ENCODE data around the gene GCAT.

The GCAT gene

DNA sequence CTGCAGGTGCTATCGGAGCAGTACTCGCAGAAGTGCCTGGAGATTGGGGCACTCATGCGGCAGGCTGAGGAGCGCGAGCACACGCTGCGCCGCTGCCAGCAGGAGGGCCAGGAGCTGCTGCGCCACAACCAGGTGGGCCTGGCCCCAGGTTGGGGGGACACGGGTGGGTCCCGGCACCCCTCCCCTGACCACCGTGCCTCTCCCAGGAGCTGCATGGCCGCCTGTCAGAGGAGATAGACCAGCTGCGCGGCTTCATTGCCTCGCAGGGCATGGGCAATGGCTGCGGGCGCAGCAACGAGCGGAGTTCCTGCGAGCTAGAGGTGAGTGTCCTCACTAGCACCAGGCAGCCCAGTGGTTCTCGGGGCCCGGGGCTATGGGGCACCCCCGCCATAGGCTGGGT lies 38.7 kb upstream of the GCAT start:
- H3K4me1 ChIP-seq (ENCODE audit: control insufficient read depth, insufficient read depth, low read length): no peaks in the 10 kb centered on the region
- H3K9me3 ChIP-seq (ENCODE audit: control insufficient read depth, insufficient read depth, low read depth, low read length): no peaks in the 10 kb centered on the region
- no peak overlapping the region for H3K27ac ChIP-seq (ENCODE audit: low read depth, low read length)
- peaks cover 62% of the 10 kb centered on the region for H3K36me3 ChIP-seq (ENCODE audit: control insufficient read depth, insufficient read depth, low read length)
- no peak overlapping the region for H3K4me3 ChIP-seq (ENCODE audit: low read depth, low read length)
- H3K9ac ChIP-seq (ENCODE audit: low read length): no peak overlapping the region
- H3K27me3 ChIP-seq (ENCODE audit: control insufficient read depth, insufficient read depth, low read length): no peaks in the 10 kb centered on the region

DNA sequence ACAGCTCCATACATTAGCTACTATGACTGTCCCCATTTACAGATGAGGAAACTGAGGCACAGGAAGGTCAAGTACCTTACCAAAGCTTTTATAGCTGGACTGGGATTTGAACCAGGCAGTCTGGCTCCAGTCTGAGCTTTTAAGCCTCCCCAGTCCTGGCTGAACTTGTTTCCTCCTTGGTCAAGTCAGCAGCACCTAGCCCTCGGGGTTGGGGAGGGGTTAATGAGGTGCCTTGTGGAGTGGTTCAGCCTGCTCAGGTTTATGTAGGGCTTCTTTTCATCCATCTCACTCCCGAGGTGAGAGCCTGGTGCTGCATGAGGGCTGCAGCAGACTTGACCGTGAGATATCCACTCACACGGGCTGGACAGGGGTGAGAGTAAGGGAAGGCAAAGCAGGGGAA lies 36.7 kb upstream of the GCAT start:
- no peak overlapping the region for H3K27ac ChIP-seq (ENCODE audit: low read depth, low read length)
- H3K9me3 ChIP-seq (ENCODE audit: control insufficient read depth, insufficient read depth, low read depth, low read length): no peaks in the 10 kb centered on the region
- H3K4me3 ChIP-seq (ENCODE audit: low read depth, low read length): no peak overlapping the region
- H3K27me3 ChIP-seq (ENCODE audit: control insufficient read depth, insufficient read depth, low read length): no peaks in the 10 kb centered on the region
- no peaks in the 10 kb centered on the region for H3K4me1 ChIP-seq (ENCODE audit: control insufficient read depth, insufficient read depth, low read length)
- peaks cover 57% of the 10 kb centered on the region for H3K36me3 ChIP-seq (ENCODE audit: control insufficient read depth, insufficient read depth, low read length)
- H3K9ac ChIP-seq (ENCODE audit: low read length): no peak overlapping the region

DNA sequence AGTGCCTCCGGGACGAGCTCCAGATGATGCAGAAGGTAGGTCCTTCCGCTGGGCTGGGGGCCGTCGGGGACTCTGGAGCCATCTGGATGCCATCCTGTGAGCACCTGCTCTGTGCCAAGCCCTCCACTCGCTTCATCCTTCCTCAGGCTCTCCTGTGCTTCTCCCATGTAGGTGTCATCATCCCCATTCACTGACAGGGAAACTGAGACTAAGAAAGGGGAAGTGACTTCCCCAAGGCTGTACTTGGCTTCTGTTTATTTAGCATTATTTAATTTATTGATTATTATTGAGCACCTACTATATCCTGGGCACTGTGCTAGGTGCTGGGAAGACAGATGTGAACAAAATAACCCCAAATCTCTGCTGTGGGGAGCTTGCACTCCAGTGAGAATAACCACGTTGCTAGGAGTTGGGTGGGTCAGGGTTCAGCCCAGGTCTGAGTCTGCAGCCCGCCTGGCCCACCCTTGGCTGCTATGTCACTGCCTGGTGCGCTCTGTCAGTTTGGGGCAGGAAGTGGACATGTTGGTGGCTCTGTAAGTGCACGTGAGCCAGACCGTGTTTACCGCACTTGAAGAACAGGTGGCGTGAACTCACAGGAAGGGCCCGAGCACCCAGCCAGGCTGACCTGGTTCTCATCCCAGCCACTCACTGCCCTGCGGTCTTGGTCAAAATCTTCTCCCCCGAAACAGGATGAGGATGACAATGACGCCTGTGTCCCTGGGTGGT lies 35.9 kb upstream of the GCAT start:
- Histone ChIP-seq H3K9ac (ENCODE audit: low read length) (no peak overlapping the region), H3K27me3 (ENCODE audit: control insufficient read depth, insufficient read depth, low read length) (no peaks in the 10 kb centered on the region), H3K4me1 (ENCODE audit: control insufficient read depth, insufficient read depth, low read length) (no peaks in the 10 kb centered on the region), H3K9me3 (ENCODE audit: control insufficient read depth, insufficient read depth, low read depth, low read length) (no peaks in the 10 kb centered on the region), H3K27ac (ENCODE audit: low read depth, low read length) (no peak overlapping the region), H3K36me3 (ENCODE audit: control insufficient read depth, insufficient read depth, low read length) (peaks cover 56% of the 10 kb centered on the region), H3K4me3 (ENCODE audit: low read depth, low read length) (no peak overlapping the region)

DNA sequence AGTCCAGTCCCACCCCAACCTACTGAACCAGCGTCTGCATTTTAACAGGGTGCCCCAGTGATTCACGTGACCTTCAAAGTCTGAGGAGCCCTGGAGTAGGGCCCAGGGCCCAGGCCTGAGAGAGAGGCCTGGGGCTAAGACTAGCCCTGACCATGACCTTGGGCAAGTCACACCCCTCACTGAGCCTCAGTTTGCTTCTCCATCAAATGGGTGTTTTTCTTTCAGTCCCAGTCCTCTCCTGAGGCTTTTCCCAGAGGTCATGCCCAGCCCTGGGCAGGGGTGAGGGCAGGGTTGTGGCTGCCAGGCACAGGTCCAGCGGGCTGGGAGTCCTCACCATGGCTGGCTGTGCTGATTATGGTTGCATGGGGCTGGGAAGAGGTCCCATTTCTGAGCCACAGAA lies 33.0 kb upstream of the GCAT start:
- peaks cover 3% of the 10 kb centered on the region; the same call in 1 of the 2 replicates for H3K4me1 ChIP-seq (ENCODE audit: control insufficient read depth, insufficient read depth, low read length)
- no peaks in the 10 kb centered on the region for H3K9me3 ChIP-seq (ENCODE audit: control insufficient read depth, insufficient read depth, low read depth, low read length)
- H3K36me3 ChIP-seq (ENCODE audit: control insufficient read depth, insufficient read depth, low read length): peaks cover 38% of the 10 kb centered on the region
- H3K27ac ChIP-seq (ENCODE audit: low read depth, low read length): no peak overlapping the region
- no peaks in the 10 kb centered on the region for H3K27me3 ChIP-seq (ENCODE audit: control insufficient read depth, insufficient read depth, low read length)
- H3K9ac ChIP-seq (ENCODE audit: low read length): no peak overlapping the region
- no peak overlapping the region for H3K4me3 ChIP-seq (ENCODE audit: low read depth, low read length)

DNA sequence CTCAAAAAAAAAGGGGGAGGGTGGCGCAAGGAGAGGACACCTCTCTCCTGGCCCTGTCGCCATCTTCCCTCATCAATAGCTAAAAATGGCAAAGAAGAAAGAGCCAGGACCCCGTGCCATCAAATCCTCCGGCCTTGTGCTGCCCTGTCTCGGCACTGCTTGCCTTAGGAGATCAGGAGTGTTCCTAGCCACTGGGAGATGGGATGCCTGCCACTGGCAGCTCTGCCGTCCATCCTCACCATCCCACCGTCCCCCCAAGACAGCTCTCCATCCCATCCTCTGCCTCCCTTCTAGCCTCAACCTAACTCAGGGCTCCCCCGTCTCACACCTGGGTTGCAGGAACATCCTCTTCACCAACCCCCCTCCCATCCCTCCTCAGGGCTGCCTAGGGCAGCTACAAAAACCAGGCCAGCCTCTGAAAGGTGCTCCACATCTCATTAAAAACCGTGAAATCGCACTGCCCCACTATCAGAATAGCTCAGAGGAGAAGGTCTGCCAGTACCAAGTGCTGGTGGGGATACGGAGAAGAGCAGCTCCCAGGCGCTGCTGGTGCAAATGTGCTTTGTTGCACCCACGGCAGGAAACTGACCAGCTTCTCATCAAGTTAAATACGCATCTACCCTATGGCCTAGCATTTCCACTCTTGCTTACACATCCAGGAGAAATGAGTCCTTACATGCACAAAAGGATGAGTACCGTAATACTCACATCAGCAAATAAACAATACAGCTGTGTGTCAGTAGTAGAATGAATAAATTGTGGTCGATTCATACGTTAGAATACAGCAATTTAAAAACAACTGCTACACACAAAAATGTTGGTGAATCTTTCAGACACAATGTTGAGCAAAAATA lies 31.7 kb upstream of the GCAT start:
- Histone ChIP-seq H3K9ac (ENCODE audit: low read length) (no peak overlapping the region), H3K36me3 (ENCODE audit: control insufficient read depth, insufficient read depth, low read length) (peaks cover 37% of the 10 kb centered on the region)

DNA sequence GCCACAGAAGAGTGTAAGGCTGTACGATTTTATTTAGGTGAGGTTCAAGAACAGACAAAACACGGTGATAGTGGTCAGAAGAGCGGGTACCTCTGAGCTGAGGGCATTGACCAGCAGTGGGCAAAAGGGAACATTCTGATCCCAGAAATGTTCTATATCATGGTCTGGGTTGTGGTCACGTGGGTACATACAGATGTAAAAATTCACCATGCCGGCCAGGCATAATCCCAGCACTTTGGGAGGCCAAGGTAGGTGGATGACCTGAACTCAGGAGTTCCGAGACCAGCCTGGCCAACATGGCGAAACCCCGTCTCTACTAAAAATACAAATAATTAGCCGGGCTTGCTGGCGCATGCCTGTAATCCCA lies 31.1 kb upstream of the GCAT start:
- H3K27ac ChIP-seq (ENCODE audit: low read depth, low read length): no peak overlapping the region
- no peaks in the 10 kb centered on the region for H3K9me3 ChIP-seq (ENCODE audit: control insufficient read depth, insufficient read depth, low read depth, low read length)
- no peaks in the 10 kb centered on the region for H3K27me3 ChIP-seq (ENCODE audit: control insufficient read depth, insufficient read depth, low read length)
- no peak overlapping the region for H3K9ac ChIP-seq (ENCODE audit: low read length)
- no peak overlapping the region for H3K4me3 ChIP-seq (ENCODE audit: low read depth, low read length)
- H3K4me1 ChIP-seq (ENCODE audit: control insufficient read depth, insufficient read depth, low read length): peaks cover 5% of the 10 kb centered on the region; the same call in 1 of the 2 replicates
- H3K36me3 ChIP-seq (ENCODE audit: control insufficient read depth, insufficient read depth, low read length): peaks cover 30% of the 10 kb centered on the region

More for the DNA sequence above, 31.7 kb upstream of the GCAT start:
- no peak overlapping the region for H3K27ac ChIP-seq (ENCODE audit: low read depth, low read length)
- no peak overlapping the region for H3K4me3 ChIP-seq (ENCODE audit: low read depth, low read length)
- no peaks in the 10 kb centered on the region for H3K27me3 ChIP-seq (ENCODE audit: control insufficient read depth, insufficient read depth, low read length)
- peaks cover 3% of the 10 kb centered on the region; the same call in 1 of the 2 replicates for H3K4me1 ChIP-seq (ENCODE audit: control insufficient read depth, insufficient read depth, low read length)
- no peaks in the 10 kb centered on the region for H3K9me3 ChIP-seq (ENCODE audit: control insufficient read depth, insufficient read depth, low read depth, low read length)

DNA sequence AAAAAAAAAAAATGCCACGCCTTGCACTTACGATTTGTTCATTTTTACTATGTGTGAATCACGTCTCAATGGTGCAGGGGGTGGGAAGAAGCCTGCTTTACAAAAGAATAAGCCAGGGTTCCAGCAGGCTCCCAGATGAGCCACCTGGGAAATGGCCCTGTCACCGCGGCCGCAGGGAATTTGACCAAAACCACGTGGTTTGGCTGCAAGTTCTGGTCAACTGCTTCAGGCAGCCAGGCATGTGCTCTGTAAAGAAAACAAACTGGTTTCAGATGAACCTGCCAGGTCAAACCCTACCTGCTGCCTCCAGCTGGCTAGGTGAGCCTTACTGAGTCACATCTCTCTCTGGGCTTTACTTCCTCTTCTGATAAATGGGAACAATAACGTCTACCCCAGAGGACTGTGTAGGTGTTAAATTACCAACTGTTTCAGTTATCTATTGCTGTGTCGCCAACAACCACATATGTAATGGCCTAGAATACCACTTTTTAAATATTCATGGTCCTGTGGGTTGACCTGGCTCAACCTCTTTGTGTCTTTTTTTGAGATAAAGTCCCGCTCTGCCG lies 30.5 kb upstream of the GCAT start:
- no peaks in the 10 kb centered on the region for H3K9me3 ChIP-seq (ENCODE audit: control insufficient read depth, insufficient read depth, low read depth, low read length)
- no peak overlapping the region for H3K9ac ChIP-seq (ENCODE audit: low read length)
- no peak overlapping the region for H3K27ac ChIP-seq (ENCODE audit: low read depth, low read length)
- H3K36me3 ChIP-seq (ENCODE audit: control insufficient read depth, insufficient read depth, low read length): peaks cover 25% of the 10 kb centered on the region
- peaks cover 7% of the 10 kb centered on the region; the same call in 1 of the 2 replicates for H3K4me1 ChIP-seq (ENCODE audit: control insufficient read depth, insufficient read depth, low read length)
- no peaks in the 10 kb centered on the region for H3K27me3 ChIP-seq (ENCODE audit: control insufficient read depth, insufficient read depth, low read length)
- no peak overlapping the region for H3K4me3 ChIP-seq (ENCODE audit: low read depth, low read length)

DNA sequence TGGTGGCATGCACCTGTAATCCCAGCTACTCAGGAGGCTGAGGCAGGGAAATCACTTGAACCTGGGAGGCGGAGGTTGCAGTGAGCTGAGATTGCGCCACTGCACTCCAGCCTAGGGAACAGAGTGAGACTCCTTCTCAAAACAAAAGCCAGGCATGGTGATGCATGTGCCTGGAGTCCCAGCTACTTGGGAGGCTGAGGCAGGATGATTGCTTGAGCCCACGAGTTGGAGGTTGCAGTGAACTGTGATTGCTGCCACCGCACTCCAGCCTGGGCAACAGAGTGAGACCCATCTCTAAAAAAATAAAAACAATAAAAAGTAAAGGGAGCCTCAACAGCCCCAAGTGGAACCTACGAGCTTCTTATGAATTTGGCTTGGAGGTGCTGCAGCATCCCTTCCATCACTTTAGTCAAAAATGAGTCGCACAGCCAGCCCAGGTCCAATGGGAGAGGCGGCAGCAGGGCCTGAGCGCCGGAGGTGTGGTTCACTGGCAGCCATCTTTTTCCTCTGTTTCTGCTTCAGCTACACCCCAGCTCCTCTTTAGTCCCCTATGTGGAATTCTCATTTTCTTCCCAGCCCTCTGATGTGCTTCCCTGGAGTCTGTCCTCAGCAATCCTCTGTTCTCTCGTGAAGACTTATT lies 29.2 kb upstream of the GCAT start:
- H3K27me3 ChIP-seq (ENCODE audit: control insufficient read depth, insufficient read depth, low read length): no peaks in the 10 kb centered on the region
- no peak overlapping the region for H3K9ac ChIP-seq (ENCODE audit: low read length)
- no peak overlapping the region for H3K27ac ChIP-seq (ENCODE audit: low read depth, low read length)
- H3K9me3 ChIP-seq (ENCODE audit: control insufficient read depth, insufficient read depth, low read depth, low read length): no peaks in the 10 kb centered on the region
- H3K36me3 ChIP-seq (ENCODE audit: control insufficient read depth, insufficient read depth, low read length): peaks cover 12% of the 10 kb centered on the region
- no peak overlapping the region for H3K4me3 ChIP-seq (ENCODE audit: low read depth, low read length)
- peaks cover 7% of the 10 kb centered on the region; the same call in 1 of the 2 replicates for H3K4me1 ChIP-seq (ENCODE audit: control insufficient read depth, insufficient read depth, low read length)

DNA sequence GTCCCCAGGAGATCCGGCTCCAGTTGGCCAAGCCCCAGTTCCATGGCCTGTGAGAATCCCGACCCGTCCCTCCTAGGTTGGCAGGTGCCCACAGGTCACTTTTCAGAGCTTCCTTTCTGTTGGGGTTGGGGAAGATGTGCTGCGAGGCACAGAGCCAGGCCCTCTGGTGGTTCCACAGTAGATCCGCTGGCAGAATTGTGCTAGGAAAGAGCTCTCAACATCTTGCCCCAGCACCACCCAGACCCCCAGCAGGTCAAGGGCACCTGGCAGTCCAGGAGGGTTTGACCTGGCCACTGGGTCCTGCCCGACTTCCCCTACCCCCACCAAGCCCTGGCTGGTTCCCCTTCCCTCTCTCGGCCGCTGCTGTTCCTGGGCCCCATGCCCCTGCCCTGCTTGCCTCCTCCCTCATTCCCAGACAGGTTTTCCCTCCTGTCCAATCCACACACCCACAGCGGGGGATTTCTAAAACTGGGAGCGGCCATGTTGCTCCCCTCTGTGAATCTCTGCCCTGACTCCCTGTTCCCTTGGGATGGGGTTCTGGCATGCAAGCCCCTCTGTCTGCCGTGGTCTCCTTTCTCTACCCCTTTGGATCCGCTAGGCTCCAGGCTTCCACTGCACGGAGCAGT lies 26.2 kb upstream of the GCAT start:
- no peak overlapping the region for H3K27ac ChIP-seq (ENCODE audit: low read depth, low read length)
- H3K27me3 ChIP-seq (ENCODE audit: control insufficient read depth, insufficient read depth, low read length): no peaks in the 10 kb centered on the region
- H3K4me1 ChIP-seq (ENCODE audit: control insufficient read depth, insufficient read depth, low read length): peaks cover 7% of the 10 kb centered on the region; the same call in 1 of the 2 replicates
- no peaks in the 10 kb centered on the region; the same call in 1 of the 2 replicates for H3K9me3 ChIP-seq (ENCODE audit: control insufficient read depth, insufficient read depth, low read depth, low read length)
- no peak overlapping the region for H3K9ac ChIP-seq (ENCODE audit: low read length)
- H3K36me3 ChIP-seq (ENCODE audit: control insufficient read depth, insufficient read depth, low read length): no peaks in the 10 kb centered on the region
- H3K4me3 ChIP-seq (ENCODE audit: low read depth, low read length): no peak overlapping the region

DNA sequence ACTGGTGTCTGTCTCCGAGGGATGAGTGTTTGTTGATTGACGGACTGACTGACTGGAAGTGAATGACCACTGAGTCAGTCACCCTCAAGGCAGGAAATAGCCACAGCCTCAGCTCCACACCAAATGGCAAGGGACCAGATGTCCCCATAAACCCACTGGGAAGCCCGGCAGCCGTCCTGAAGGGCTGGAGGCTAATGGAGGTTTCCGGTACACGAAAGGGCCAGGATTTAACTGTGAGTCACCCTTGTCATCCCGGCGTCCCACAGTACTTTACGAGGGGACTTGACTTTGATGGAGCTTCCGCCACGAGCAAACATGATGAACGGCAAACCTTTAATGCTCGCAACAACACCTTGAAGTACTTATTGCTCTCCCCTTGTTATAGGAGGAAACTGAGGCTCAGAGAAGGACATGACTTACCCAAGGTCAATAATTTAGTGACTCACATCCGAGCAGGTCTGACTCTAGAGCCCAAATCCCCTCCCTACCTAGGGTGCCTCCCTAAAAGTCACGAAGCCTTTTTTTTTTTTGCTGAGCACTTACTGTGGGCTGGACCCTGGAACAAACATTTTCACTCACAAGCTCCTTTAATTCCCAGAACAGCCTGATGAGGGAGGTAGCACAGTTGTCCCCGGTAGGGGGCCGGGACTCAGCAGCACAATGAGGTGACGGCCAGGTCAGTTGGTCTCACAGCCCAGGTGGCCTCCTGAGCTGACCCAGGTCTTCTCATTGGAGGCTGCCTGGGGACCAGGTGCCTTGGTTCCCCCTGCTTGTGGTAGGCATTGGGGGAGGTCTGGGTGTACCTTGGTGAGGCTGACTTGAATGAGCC lies 25.2 kb upstream of the GCAT start:
- no peaks in the 10 kb centered on the region for H3K36me3 ChIP-seq (ENCODE audit: control insufficient read depth, insufficient read depth, low read length)
- H3K27me3 ChIP-seq (ENCODE audit: control insufficient read depth, insufficient read depth, low read length): no peaks in the 10 kb centered on the region
- no peak overlapping the region for H3K9ac ChIP-seq (ENCODE audit: low read length)
- H3K27ac ChIP-seq (ENCODE audit: low read depth, low read length): no peak overlapping the region
- peaks cover 7% of the 10 kb centered on the region; the same call in 1 of the 2 replicates for H3K4me1 ChIP-seq (ENCODE audit: control insufficient read depth, insufficient read depth, low read length)
- no peak overlapping the region for H3K4me3 ChIP-seq (ENCODE audit: low read depth, low read length)
- H3K9me3 ChIP-seq (ENCODE audit: control insufficient read depth, insufficient read depth, low read depth, low read length): no peaks in the 10 kb centered on the region; the same call in 1 of the 2 replicates

Data from HUES6 (cell line).